Gastrocnemius medialis (tissue), 4 donors: ENCODE data around the gene TSHZ3. TPM values are rescaled to one million over a fixed set of nuclear protein-coding genes. Genes with fewer than 3 reads are reported as not detected.

Experiments
- ATAC-seq, 2 donors: fragments of 150-250 bp; one replicate each; pipeline ENCODE4 v1.9.1; 2016
- DNase-seq, 2 donors: peaks; one replicate each; pipeline ENCODE4 v3.0.0-alpha.2; 2019
- H3K27ac ChIP-seq, 4 donors: fragments of 200-600 bp; sonication (generic); 1 replicate in 1 of 4; 2 replicates in 3 of 4; pipeline ENCODE4 v1.5.1; 2016 to 2018; ENCODE audit warnings: mild to moderate bottlenecking in 2 of 4, moderate library complexity in 1 of 4
- H3K27me3 ChIP-seq, 3 donors: fragments of 200-600 bp; sonication (generic) in 2 of 3; 1 replicate in 1 of 3; 2 replicates in 2 of 3; pipeline versions ENCODE4 v1.5.1 to v1.6.0; 2016 to 2019; ENCODE audit warnings: mild to moderate bottlenecking in 1 of 3, moderate library complexity in 1 of 3
- H3K36me3 ChIP-seq, 2 donors: fragments of 200-600 bp; sonication (generic) in 1 of 2; one replicate each; pipeline ENCODE4 v1.5.1; 2017 to 2018
- H3K4me1 ChIP-seq, 2 donors: fragments of 200-600 bp; sonication (generic) in 1 of 2; one replicate each; pipeline ENCODE4 v1.5.1; 2016 to 2017; ENCODE audit warnings: mild to moderate bottlenecking in 2 of 2
- H3K4me3 ChIP-seq, 4 donors: fragments of 200-600 bp; sonication (generic) in 3 of 4; 1 replicate in 1 of 4; 2 replicates in 3 of 4; pipeline ENCODE4 v1.5.1; 2016 to 2019; ENCODE audit warnings: mild to moderate bottlenecking in 2 of 4
- H3K9me3 ChIP-seq, 3 donors: fragments of 200-600 bp; sonication (generic) in 2 of 3; 1 replicate in 1 of 3; 2 replicates in 2 of 3; pipeline ENCODE4 v1.5.1; 2016 to 2019
- POLR2A ChIP-seq, 2 donors: fragments of 450-650 bp; IDR thresholded peaks; one replicate each; pipeline ENCODE4 v1.6.1; 2017; ENCODE audit warnings: antibody characterized with exemption in 2 of 2, mild to moderate bottlenecking in 2 of 2, moderate library complexity in 2 of 2
- in situ Hi-C, 4 donors: fragments of 200-750 bp; cut with MboI; loops; one replicate each; pipeline versions ENCODE4 v1.15.0 to v1.8.0; 2017; ENCODE audit warnings: low sequenced_read_pairs in 4 of 4
- intact Hi-C: fragments of 100-400 bp; cut with DNase I; formaldehyde crosslinking; loops from one replicate; pipeline ENCODE4 v1.15.1; 2023; ENCODE audit warnings: low total_unique reads
- total RNA-seq, 4 donors: library from RNA; depleted of rRNA; stranded (reverse); fragments of >200 nt; gene quantifications; one replicate each; pipeline versions ENCODE4 v1.1.0 to v1.2.3, GENCODE V29; 2016
- TF ChIP-seq, protein P1 (sequence below), 5 experiments: fragments of 450-650 bp in 3 of 5; fragments of 200-600 bp in 2 of 5; sonication (generic) in 2 of 5; IDR thresholded peaks in 4 of 5; conservative IDR thresholded peaks in 1 of 5; 1 replicate in 4 of 5; 2 replicates in 1 of 5; pipeline ENCODE4 v1.5.1; 2016 to 2019; ENCODE audit warnings: antibody characterized with exemption in 5 of 5, mild to moderate bottlenecking in 3 of 5, moderate library complexity in 3 of 5

TSHZ3 gene
- total RNA-seq, 4 donors from 2014 or later = 1.6 to 2.3 (median 1.9) TPM

DNA sequence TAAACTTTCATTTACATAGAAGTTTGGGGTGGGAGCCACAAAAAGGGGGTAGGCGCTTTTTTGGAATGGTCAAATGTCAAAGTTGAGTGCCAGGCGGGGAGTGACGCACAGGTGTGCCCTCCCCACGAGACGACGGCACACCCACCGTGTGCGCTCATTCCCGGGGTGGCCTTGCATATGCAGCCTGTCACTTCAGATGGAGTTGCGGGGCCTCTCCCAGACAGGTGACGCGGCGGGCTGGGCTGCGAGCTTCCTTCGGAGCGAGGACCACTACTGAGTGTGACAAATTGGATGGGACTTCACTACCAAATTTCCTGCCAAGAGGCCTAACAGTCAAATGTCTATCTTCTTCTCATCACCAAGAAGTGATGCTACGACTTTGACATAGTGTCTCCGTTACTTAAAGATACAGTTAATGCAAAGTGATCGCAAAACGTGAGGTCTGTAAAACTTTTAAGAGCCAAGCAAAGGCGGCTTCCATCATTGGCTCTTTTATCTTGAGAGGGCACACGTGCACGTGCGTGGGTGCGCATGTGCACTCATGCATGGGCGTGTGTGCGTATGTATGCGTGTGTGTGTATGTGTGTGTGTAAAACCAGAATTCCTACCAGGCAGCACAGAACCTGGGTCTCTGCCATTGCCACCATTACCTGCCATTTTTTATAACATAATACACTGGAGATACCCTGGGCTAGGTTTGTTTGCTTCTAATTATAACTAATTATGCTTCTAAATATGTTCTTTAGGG, 43.1 kb downstream of the TSHZ3 start:
- intact Hi-C loops (no loop called here), in situ Hi-C loops (no loop called here)
- DNase-seq (no peak), ATAC-seq (no peak)
- TF ChIP-seq POLR2A (IDR thresholded peaks at IDR 0.05) = no peak
- H3K4me3 ChIP-seq = no peak overlapping the region
- no peaks in the 10 kb centered on the region for H3K27me3 ChIP-seq
- no peaks in the 10 kb centered on the region for H3K9me3 ChIP-seq
- H3K27ac ChIP-seq = no peak overlapping the region
- no peaks in the 10 kb centered on the region for H3K4me1 ChIP-seq
- no peaks in the 10 kb centered on the region for H3K36me3 ChIP-seq

DNA sequence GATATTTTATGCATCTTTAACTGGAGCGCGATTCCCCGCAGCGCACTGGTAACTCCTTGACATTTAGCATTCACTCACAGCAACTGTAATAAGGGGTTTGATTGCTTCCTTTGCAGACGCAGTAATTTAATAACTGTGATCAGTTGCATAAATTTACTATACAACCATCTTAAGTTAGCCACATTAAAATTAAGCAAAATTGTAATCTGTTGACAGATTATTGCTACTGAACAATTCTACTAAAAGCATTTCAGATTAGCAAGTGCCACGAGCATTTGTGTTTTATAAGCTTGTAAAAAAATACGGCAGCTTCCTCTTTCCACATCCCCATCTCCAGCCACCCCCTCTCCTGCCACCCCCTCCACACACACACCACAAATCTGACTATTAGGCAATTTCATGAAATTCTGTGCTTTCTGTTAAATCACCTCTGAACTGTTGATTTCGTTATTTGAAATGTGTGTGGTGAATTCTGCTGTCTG, 44.4 kb downstream of the TSHZ3 start:
- Histone ChIP-seq H3K27me3 (no peaks in the 10 kb centered on the region), H3K36me3 (no peaks in the 10 kb centered on the region), H3K4me3 (no peak overlapping the region), H3K9me3 (no peaks in the 10 kb centered on the region), H3K4me1 (no peaks in the 10 kb centered on the region), H3K27ac (no peak overlapping the region)
- in situ Hi-C loops (no loop called here), intact Hi-C loops (no loop called here)
- TF ChIP-seq, protein P1, sequence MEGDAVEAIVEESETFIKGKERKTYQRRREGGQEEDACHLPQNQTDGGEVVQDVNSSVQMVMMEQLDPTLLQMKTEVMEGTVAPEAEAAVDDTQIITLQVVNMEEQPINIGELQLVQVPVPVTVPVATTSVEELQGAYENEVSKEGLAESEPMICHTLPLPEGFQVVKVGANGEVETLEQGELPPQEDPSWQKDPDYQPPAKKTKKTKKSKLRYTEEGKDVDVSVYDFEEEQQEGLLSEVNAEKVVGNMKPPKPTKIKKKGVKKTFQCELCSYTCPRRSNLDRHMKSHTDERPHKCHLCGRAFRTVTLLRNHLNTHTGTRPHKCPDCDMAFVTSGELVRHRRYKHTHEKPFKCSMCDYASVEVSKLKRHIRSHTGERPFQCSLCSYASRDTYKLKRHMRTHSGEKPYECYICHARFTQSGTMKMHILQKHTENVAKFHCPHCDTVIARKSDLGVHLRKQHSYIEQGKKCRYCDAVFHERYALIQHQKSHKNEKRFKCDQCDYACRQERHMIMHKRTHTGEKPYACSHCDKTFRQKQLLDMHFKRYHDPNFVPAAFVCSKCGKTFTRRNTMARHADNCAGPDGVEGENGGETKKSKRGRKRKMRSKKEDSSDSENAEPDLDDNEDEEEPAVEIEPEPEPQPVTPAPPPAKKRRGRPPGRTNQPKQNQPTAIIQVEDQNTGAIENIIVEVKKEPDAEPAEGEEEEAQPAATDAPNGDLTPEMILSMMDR (IDR thresholded peaks at IDR 0.05 in 4 of 5, conservative IDR thresholded peaks at IDR 0.05 in 1 of 5) = no peak
- TF ChIP-seq POLR2A (IDR thresholded peaks at IDR 0.05) = no peak
- no peak for ATAC-seq
- no peak for DNase-seq

DNA sequence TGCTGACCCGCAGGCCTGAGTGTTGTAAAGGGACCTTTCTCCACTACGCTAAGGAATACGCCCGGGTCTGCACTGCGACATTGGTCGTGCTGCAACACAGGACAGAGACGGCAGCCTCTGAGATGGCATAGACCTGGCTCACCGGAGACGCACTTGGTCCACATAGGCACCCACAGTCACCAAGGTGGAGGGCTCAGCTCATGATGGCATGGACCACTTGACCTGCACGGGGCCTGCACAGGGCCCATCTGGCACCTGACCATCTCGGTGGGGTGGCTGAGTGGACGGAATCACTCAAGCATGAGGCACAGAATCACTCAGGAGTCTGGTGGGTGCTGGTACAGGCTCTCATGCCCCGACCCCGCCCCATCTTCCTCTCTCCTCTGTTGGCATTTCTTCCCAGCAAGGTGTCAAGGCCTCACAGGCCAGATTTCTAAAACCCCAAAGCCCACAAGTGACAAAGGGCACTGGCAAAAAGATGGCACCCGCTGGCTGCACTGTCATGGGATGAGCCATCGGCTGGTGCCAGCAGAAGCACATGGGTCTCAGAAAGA, 45.9 kb downstream of the TSHZ3 start:
- intact Hi-C loops = no loop called here

DNA sequence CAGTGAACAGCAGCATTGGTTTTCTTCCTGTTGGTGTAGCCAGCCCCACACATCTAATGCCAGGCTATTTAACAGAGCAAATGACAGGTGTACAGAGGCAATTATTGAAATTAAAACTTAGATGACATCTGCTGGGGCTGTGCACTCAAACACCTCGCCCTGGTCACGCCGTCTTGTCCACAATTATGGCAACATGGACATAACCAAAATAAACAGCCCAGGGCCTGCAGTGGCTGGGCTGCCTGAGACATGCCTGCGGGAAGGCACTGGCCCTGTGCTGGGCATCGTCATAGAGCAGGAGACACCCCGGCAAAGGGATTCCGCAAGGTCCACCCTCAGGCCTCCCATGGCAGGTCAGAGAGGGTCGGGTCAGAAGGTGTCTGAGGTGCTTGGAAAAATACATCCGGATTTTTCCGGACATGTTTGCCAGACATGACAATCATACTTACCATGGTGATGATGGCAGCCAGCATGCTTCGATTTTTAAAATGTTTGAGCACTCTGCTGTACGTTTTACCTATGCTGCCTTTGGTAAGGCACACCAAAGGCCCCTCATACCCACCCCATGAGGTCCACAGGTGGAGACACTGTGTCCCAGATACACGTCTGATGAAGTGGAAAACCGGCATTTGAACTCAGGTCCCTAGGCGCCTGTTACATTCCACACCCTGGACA, 47.8 kb downstream of the TSHZ3 start:
- Histone ChIP-seq H3K27ac (no peak overlapping the region), H3K9me3 (no peaks in the 10 kb centered on the region), H3K4me1 (no peaks in the 10 kb centered on the region), H3K36me3 (no peaks in the 10 kb centered on the region), H3K27me3 (no peaks in the 10 kb centered on the region), H3K4me3 (no peak overlapping the region)
- TF ChIP-seq, protein P1 (IDR thresholded peaks at IDR 0.05 in 4 of 5, conservative IDR thresholded peaks at IDR 0.05 in 1 of 5) = no peak
- TF ChIP-seq POLR2A (IDR thresholded peaks at IDR 0.05) = no peak
- intact Hi-C loops = no loop called here
- in situ Hi-C loops = no loop called here
- DNase-seq = no peak
- no peak for ATAC-seq

More for the DNA sequence above, 45.9 kb downstream of the TSHZ3 start:
- TF ChIP-seq POLR2A (IDR thresholded peaks at IDR 0.05) = no peak
- TF ChIP-seq, protein P1 (IDR thresholded peaks at IDR 0.05 in 4 of 5, conservative IDR thresholded peaks at IDR 0.05 in 1 of 5) = no peak
- no peak overlapping the region for H3K27ac ChIP-seq
- no peaks in the 10 kb centered on the region for H3K9me3 ChIP-seq
- in situ Hi-C loops = no loop called here
- DNase-seq = no peak
- H3K36me3 ChIP-seq = no peaks in the 10 kb centered on the region
- no peaks in the 10 kb centered on the region for H3K4me1 ChIP-seq
- ATAC-seq = no peak
- H3K4me3 ChIP-seq = no peak overlapping the region
- H3K27me3 ChIP-seq = no peaks in the 10 kb centered on the region

DNA sequence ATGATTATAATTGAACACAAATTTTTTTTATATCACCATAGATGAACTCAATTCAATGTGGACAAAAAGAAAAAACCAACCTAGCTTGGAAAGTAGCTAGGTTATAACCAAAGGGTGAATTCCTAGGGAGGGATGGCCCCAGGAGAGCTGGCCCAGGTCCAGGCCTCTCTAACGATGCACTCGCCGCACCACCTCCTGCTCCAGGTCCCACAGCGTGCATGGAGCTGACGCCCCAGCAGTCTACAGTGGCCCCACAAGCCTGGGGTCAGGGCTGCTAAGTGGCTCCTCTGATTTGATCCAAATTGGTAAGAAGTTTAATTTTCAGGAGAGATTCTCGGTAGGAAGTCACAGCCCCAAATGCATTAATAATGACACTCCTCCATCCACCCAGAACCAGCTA, 48.8 kb downstream of the TSHZ3 start:
- no peak overlapping the region for H3K27ac ChIP-seq
- DNase-seq = no peak
- no peak overlapping the region for H3K4me3 ChIP-seq
- no peaks in the 10 kb centered on the region for H3K4me1 ChIP-seq
- H3K27me3 ChIP-seq = no peaks in the 10 kb centered on the region
- in situ Hi-C loops (no loop called here), intact Hi-C loops (no loop called here)
- H3K9me3 ChIP-seq = no peaks in the 10 kb centered on the region
- TF ChIP-seq, protein P1 (IDR thresholded peaks at IDR 0.05 in 4 of 5, conservative IDR thresholded peaks at IDR 0.05 in 1 of 5) = no peak
- TF ChIP-seq POLR2A (IDR thresholded peaks at IDR 0.05) = no peak
- no peaks in the 10 kb centered on the region for H3K36me3 ChIP-seq
- no peak for ATAC-seq
